ENCODE data around the gene ITGA4.

ITGA4 gene

DNA sequence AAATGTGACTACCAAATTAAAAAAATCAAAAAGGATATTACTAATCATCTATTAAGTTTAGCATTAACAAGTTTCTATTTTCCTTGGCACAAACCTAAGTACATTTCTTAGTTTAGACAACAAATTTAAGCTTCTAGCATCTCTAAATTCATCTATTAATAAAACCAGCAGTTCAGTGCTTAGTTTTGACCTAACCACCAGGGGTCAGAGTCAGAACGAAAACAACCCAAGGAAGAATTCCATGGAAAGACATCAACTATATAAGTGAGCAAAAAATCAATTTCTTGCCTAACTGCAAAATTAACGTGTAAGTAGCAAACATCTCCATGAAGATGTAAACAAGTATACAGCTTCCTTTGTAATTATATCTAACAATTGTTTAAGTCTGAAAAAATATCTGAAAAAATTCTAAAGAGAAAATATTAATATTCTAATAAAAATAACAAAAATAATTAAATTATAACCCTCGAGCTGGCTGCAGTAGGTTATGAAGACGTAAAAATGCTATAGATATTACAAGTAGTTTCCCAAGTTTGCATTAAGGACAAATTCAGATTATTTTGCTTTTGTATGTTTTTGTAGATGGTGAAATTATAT lies 116.1 kb downstream of the ITGA4 start:
- DNase-seq (ENCODE audit: extremely low read depth, low read depth), result no peak
- TF ChIP-seq, protein P1, sequence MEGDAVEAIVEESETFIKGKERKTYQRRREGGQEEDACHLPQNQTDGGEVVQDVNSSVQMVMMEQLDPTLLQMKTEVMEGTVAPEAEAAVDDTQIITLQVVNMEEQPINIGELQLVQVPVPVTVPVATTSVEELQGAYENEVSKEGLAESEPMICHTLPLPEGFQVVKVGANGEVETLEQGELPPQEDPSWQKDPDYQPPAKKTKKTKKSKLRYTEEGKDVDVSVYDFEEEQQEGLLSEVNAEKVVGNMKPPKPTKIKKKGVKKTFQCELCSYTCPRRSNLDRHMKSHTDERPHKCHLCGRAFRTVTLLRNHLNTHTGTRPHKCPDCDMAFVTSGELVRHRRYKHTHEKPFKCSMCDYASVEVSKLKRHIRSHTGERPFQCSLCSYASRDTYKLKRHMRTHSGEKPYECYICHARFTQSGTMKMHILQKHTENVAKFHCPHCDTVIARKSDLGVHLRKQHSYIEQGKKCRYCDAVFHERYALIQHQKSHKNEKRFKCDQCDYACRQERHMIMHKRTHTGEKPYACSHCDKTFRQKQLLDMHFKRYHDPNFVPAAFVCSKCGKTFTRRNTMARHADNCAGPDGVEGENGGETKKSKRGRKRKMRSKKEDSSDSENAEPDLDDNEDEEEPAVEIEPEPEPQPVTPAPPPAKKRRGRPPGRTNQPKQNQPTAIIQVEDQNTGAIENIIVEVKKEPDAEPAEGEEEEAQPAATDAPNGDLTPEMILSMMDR (IDR thresholded peaks at IDR 0.05; ENCODE audit: low read depth, low read length), result peak; percentile 58

DNA sequence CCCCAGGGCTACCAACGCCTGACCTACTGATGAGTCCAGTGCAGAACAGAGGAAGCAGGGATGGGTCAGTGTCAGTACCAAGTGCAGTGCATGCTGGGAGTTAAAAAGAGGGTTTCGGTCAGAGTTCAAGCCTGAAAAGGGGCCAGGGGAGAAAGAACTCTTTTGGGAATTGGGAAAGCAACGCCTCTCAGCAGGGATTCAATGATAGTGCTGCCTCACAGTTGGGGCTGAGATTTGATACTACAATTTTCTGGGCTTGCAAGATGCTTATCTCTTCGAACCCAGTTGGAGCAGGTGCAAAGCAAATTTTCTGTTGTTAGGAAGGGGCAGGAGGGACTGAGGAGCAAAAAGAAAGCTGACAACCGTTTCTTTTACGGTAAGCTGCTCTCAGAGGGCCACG lies 117.1 kb downstream of the ITGA4 start:
- TF ChIP-seq, protein P1 (IDR thresholded peaks at IDR 0.05; ENCODE audit: low read depth, low read length), result no peak
- no peak for DNase-seq (ENCODE audit: extremely low read depth, low read depth)

DNA sequence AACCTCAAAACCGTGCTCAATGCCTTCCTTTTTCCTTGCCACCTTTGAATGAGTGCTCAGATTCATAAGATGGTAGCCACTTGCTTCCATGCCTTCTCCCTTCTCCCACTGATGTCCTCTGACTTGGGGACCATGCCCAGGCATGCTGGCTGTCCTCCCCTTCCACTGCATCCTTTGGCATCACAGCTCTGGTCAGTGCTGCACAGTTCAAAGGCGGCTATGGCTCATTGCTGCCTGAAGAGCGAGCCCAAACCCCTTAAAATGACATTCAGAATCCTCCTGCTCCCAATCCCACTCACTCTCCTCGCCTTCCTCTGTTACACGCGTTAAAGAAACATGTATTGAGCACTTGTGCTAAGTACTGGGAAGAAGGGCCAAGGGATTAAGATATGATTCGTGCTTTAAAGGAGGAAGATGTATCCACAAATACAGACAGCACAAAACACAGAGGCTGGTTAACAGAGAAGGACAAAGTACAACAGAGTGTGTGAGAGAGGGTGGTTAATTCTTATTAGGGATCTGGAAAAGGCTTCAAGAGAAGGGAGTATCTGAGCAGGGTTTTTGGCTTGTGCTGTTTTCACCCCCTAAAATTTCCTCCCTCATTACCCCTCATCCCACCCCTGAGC lies 118.0 kb downstream of the ITGA4 start:
- no peak for DNase-seq (ENCODE audit: extremely low read depth, low read depth)
- TF ChIP-seq, protein P1 (IDR thresholded peaks at IDR 0.05; ENCODE audit: low read depth, low read length), result no peak

DNA sequence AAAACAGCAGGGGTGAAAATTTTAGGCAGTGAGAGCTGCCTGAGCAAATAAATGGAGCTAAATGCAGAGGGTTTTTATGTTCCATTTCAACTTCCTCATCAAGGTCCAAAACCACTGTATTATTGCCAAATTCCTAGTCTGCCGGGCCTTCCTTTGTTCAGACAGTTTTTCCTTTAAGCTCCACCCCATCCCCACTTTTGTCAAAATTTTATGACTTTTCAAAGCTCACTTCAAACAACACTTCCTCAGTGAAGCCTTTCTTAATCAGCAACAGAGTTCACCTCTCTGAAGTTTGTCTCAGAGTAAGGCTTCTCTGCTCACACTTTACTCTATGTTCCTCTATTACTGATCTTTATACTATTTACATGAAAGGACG lies 118.5 kb downstream of the ITGA4 start:
- TF ChIP-seq, protein P1 (IDR thresholded peaks at IDR 0.05; ENCODE audit: low read depth, low read length), result no peak
- no peak for DNase-seq (ENCODE audit: extremely low read depth, low read depth)

DNA sequence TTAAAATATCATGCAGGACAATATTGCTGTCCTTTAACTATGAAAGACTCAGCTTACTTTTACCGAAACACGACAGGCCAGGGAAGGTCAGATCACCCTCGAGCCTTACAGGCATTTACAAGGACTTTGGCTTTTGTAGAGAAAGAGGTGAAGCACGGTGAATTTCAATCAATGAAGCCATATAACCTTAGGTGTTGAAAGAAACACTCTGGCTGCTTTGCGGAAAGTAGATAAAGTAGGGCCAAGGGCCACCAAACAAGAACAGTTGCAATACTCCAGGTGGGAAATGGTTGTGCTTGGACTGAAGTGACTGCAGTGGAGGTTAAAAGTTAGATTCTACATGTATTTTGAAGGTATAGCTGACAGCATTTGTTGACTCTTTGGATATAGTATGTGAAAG lies 119.2 kb downstream of the ITGA4 start:
- DNase-seq (ENCODE audit: extremely low read depth, low read depth), result no peak
- TF ChIP-seq, protein P1 (IDR thresholded peaks at IDR 0.05; ENCODE audit: low read depth, low read length), result no peak

DNA sequence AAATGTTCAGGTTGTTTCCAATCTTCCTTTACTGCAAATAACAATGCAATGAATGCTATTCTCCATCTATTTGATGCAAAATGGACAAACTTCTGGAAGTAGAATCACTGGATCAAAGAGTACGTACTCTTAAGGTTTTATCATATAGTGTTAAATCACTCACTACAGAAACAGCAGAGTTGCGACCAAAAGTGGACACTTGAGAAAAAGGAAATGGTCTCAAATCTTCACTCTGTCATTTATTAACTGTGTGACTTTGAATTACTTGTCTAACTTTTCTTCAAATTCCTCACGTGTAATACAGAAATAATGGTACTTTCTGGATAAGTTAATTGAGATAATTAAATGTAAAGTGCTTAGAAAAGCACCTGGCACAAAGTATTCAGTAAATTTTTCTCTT lies 121.6 kb downstream of the ITGA4 start:
- DNase-seq (ENCODE audit: extremely low read depth, low read depth), result no peak
- TF ChIP-seq, protein P1 (IDR thresholded peaks at IDR 0.05; ENCODE audit: low read depth, low read length), result no peak

DNA sequence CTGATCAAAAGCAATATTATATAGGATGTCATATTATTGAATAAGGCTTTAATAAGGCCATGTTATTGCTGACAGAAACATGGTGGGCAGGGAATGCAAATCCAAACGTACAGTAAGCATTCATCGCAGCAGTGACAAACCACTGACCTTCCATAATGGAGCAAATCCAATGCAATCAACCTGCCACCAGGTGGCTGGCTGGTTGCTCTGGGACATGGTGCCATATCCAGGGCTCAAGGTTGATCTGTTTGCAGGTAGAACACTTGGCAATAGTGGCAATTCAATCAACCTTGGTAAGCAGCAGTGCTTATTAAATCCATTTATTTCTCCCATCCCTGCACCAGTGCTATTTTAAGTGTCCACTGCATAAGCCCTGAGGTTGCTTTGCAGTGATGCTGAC lies 124.3 kb downstream of the ITGA4 start:
- TF ChIP-seq, protein P1 (IDR thresholded peaks at IDR 0.05; ENCODE audit: low read depth, low read length), result no peak
- DNase-seq (ENCODE audit: extremely low read depth, low read depth), result no peak
